Body of pancreas (tissue), 4 donors: Measurements from ENCODE around the gene PDE7B. TPM values are rescaled to one million over a fixed set of nuclear protein-coding genes. Genes with fewer than 3 reads are reported as not detected.

Experiments
- ATAC-seq: fragments of 150-250 bp; one replicate; pipeline ENCODE4 v1.9.1; 2016
- DNase-seq, 4 donors: peaks; one replicate each; pipeline ENCODE4 v3.0.0-alpha.2; 2019
- H3K27ac ChIP-seq, 4 donors: fragments of 200-600 bp; sonication (generic); 1 replicate in 3 of 4; 2 replicates in 1 of 4; pipeline versions ENCODE4 v1.5.1 to v1.6.1; 2016 to 2019; ENCODE audit warnings: mild to moderate bottlenecking in 1 of 4, mixed read lengths in 1 of 4, moderate library complexity in 1 of 4
- H3K27me3 ChIP-seq, 2 donors: fragments of 200-600 bp; sonication (generic); one replicate each; pipeline ENCODE4 v1.6.0; 2016; ENCODE audit warnings: mild to moderate bottlenecking in 1 of 2
- H3K36me3 ChIP-seq, 2 donors: fragments of 200-600 bp; sonication (generic); replicated peaks in 1 of 2; 2 replicates each; pipeline ENCODE4 v1.5.1; 2016; ENCODE audit warnings: low read depth in 2 of 2; ENCODE audit not compliant: insufficient read depth in 1 of 2
- H3K4me1 ChIP-seq: fragments of 200-600 bp; sonication (generic); one replicate; pipeline ENCODE4 v1.6.0; 2016
- H3K4me3 ChIP-seq, 2 donors: fragments of 200-600 bp; sonication (generic); 1 replicate in 1 of 2; 2 replicates in 1 of 2; pipeline ENCODE4 v1.5.1; 2016 to 2019
- H3K9me3 ChIP-seq, 3 donors: fragments of 200-600 bp; sonication (generic); 1 replicate in 2 of 3; 2 replicates in 1 of 3; pipeline ENCODE4 v1.5.1; 2016
- POLR2A ChIP-seq, 3 donors: fragments of 450-650 bp; IDR thresholded peaks; one replicate each; pipeline ENCODE4 v1.6.1; 2016; ENCODE audit warnings: antibody characterized with exemption in 3 of 3, mild to moderate bottlenecking in 2 of 3
- WGBS, 2 donors: methylation state at CpG; one replicate each; pipeline ENCODE4 v1.1.5; 2017; 5-methylcytosine and 5-hydroxymethylcytosine counted together
- intact Hi-C: fragments of 100-400 bp; cut with DNase I; formaldehyde crosslinking; loops from one replicate; pipeline ENCODE4 v1.15.1; 2023
- total RNA-seq, 2 donors: library from RNA; depleted of rRNA; stranded (reverse); fragments of >200 nt; gene quantifications; one replicate each; pipeline ENCODE4 v1.1.0, GENCODE V29; 2016
- TF ChIP-seq, protein P1 (sequence below), 7 experiments: fragments of 450-650 bp in 4 of 7; fragments of 200-600 bp in 3 of 7; sonication (generic) in 3 of 7; IDR thresholded peaks; one replicate each; pipeline ENCODE4 v1.5.1; 2016 to 2019; ENCODE audit warnings: antibody characterized with exemption in 7 of 7

Gene PDE7B
- total RNA-seq, 2 donors from 2014 or later = 1.0 to 2.3 TPM

- Histone ChIP-seq H3K9me3 (no peaks in the 10 kb centered on the region), H3K27me3 (no peaks in the 10 kb centered on the region), H3K4me1 (no peaks in the 10 kb centered on the region), H3K4me3 (no peak overlapping the region), H3K36me3 (no peaks in the 10 kb centered on the region), H3K27ac (no peak overlapping the region)
- intact Hi-C loops = no loop called here
- 49% methylated on average over 2 of the region's 2 CpGs for WGBS, 2 donors
- DNase-seq (no peak), ATAC-seq (no peak)
- no peak for TF ChIP-seq POLR2A (IDR thresholded peaks at IDR 0.05)
- TF ChIP-seq, protein P1, sequence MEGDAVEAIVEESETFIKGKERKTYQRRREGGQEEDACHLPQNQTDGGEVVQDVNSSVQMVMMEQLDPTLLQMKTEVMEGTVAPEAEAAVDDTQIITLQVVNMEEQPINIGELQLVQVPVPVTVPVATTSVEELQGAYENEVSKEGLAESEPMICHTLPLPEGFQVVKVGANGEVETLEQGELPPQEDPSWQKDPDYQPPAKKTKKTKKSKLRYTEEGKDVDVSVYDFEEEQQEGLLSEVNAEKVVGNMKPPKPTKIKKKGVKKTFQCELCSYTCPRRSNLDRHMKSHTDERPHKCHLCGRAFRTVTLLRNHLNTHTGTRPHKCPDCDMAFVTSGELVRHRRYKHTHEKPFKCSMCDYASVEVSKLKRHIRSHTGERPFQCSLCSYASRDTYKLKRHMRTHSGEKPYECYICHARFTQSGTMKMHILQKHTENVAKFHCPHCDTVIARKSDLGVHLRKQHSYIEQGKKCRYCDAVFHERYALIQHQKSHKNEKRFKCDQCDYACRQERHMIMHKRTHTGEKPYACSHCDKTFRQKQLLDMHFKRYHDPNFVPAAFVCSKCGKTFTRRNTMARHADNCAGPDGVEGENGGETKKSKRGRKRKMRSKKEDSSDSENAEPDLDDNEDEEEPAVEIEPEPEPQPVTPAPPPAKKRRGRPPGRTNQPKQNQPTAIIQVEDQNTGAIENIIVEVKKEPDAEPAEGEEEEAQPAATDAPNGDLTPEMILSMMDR (IDR thresholded peaks at IDR 0.05) = no peak
Measured at GRCh38 chr6:135972586-135972985, 121.1 kb downstream of the PDE7B start.

DNA sequence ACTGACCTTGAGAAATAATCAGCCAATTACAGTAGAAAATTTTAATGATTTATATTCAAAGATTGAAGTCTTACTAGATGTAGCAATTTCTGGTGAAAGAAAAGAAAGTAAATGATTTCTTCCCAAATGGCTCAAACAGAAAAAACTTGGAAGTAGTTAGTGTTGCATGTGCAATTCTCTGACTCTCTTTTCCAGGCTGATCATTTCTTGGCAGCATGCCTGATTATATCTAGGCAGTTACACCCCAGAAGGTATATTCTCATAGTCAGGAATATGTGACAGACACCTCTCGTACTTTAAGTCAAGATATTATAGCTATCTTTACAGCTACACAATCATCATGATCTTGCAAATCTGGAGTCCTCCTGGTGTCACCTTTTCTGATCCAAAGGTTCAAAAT is 122.9 kb downstream of the PDE7B start:
- Histone ChIP-seq H3K27ac (no peak overlapping the region), H3K4me1 (no peaks in the 10 kb centered on the region), H3K36me3 (no peaks in the 10 kb centered on the region), H3K4me3 (no peak overlapping the region), H3K9me3 (no peaks in the 10 kb centered on the region), H3K27me3 (no peaks in the 10 kb centered on the region)
- 0 to 38% methylated on average over 1 of the region's 1 CpG for WGBS, 2 donors
- DNase-seq (no peak), ATAC-seq (no peak)
- intact Hi-C loops = no loop called here
- TF ChIP-seq, protein P1 (IDR thresholded peaks at IDR 0.05) = no peak
- no peak for TF ChIP-seq POLR2A (IDR thresholded peaks at IDR 0.05)

DNA sequence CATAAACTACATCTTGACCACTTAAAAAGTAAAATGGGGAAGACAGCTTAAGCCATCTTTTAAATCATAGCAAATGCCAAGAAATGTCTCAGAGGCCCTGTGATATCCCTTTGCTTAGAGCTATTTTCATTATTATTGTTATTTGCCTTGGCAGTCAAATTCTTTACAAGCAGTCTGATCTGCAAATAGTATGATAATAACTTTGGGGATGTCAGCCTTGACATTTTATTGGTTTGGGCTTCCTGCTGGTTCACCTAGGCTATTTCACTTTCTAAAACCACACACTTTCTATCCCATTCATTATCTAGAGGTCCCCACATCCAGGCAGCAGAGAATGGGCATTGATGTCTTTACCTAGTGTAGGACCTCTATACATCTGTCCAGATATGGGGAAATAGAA is 125.1 kb downstream of the PDE7B start:
- H3K4me1 ChIP-seq = no peaks in the 10 kb centered on the region
- TF ChIP-seq POLR2A (IDR thresholded peaks at IDR 0.05) = no peak
- TF ChIP-seq, protein P1 (IDR thresholded peaks at IDR 0.05) = no peak
- no peak overlapping the region for H3K27ac ChIP-seq
- no peak for ATAC-seq
- H3K36me3 ChIP-seq = no peaks in the 10 kb centered on the region
- no peak overlapping the region for H3K4me3 ChIP-seq
- H3K9me3 ChIP-seq = no peaks in the 10 kb centered on the region
- H3K27me3 ChIP-seq = no peaks in the 10 kb centered on the region
- no peak for DNase-seq
- intact Hi-C loops = no loop called here

DNA sequence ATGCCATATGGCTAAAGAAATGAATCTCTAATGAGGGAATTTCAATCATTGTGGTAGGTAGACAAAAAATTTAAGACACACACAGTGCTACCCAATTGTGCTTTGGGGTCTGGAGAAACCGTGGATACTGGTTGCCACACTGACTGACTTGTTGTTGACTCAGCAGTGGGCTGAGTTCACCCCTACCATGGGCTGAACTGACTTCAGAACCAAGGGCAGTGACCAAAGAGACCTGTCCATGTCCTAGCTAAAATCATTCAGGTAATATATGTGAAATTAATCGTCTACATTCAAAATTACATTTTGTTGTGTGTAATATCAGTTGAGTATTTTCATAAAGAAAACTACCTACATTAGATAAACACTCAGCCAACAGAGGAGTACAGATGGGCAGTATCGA is 131.6 kb downstream of the PDE7B start:
- ATAC-seq (no peak), DNase-seq (no peak)
- H3K4me3 ChIP-seq = no peak overlapping the region
- intact Hi-C loops = no loop called here
- TF ChIP-seq, protein P1 (IDR thresholded peaks at IDR 0.05) = no peak
- no peak for TF ChIP-seq POLR2A (IDR thresholded peaks at IDR 0.05)
- H3K27ac ChIP-seq = no peak overlapping the region
- no peaks in the 10 kb centered on the region for H3K4me1 ChIP-seq
- no peaks in the 10 kb centered on the region for H3K9me3 ChIP-seq
- H3K36me3 ChIP-seq = no peaks in the 10 kb centered on the region
- H3K27me3 ChIP-seq = no peaks in the 10 kb centered on the region
- WGBS, 2 donors = 68 to 73% methylated on average over 3 of the region's 3 CpGs

- TF ChIP-seq, protein P1 (IDR thresholded peaks at IDR 0.05) = no peak
- Histone ChIP-seq H3K4me3 (no peak overlapping the region), H3K27ac (no peak overlapping the region), H3K36me3 (no peaks in the 10 kb centered on the region), H3K4me1 (no peaks in the 10 kb centered on the region), H3K27me3 (no peaks in the 10 kb centered on the region), H3K9me3 (no peaks in the 10 kb centered on the region)
- WGBS, 2 donors = 77 to 80% methylated on average over 4 of the region's 4 CpGs
- DNase-seq = no peak
- intact Hi-C loops = no loop called here
- ATAC-seq = no peak
Measured at GRCh38 chr6:135983718-135984343, 132.3 kb downstream of the PDE7B start.
